SK-N-DZ (cell line): ENCODE results near the gene PCDH15.

Experiments
- DNase-seq: peaks from one replicate; pipeline ENCODE4 v3.0.0-alpha.2; 2015; ENCODE audit warnings: low spot score

Gene PCDH15

GRCh38 chr10:54708591-54708990 is 92.4 kb downstream of the PCDH15 start:
- no peak for DNase-seq

GRCh38 chr10:54708021-54708420 is 93.0 kb downstream of the PCDH15 start:
- DNase-seq: no peak

- no peak for DNase-seq
Measured at GRCh38 chr10:54702583-54703485, 98.2 kb downstream of the PCDH15 start.

GRCh38 chr10:54691331-54691730 is 109.7 kb downstream of the PCDH15 start:
- no peak for DNase-seq

GRCh38 chr10:54682554-54682953 is 118.5 kb downstream of the PCDH15 start:
- no peak for DNase-seq

GRCh38 chr10:54681136-54681535 is 119.9 kb downstream of the PCDH15 start:
- DNase-seq: no peak

- no peak for DNase-seq
Measured at GRCh38 chr10:54667136-54667535, 133.9 kb downstream of the PCDH15 start.

- DNase-seq: no peak
Measured at GRCh38 chr10:54666192-54666591, 134.8 kb downstream of the PCDH15 start.

- DNase-seq: no peak
Measured at GRCh38 chr10:54665095-54665494, 135.9 kb downstream of the PCDH15 start.

- DNase-seq: no peak
Measured at GRCh38 chr10:54660397-54660796, 140.6 kb downstream of the PCDH15 start.

- no peak for DNase-seq
Measured at GRCh38 chr10:54656643-54657042, 144.4 kb downstream of the PCDH15 start.

GRCh38 chr10:54653518-54653917 is 147.5 kb downstream of the PCDH15 start:
- no peak for DNase-seq

- no peak for DNase-seq
Measured at GRCh38 chr10:54650547-54650946, 150.5 kb downstream of the PCDH15 start.

GRCh38 chr10:54622017-54622416 is 179.0 kb downstream of the PCDH15 start:
- peak; percentile 15 for DNase-seq

GRCh38 chr10:54620352-54620751 is 180.7 kb downstream of the PCDH15 start:
- no peak for DNase-seq

- no peak for DNase-seq
Measured at GRCh38 chr10:54614072-54614471, 187.0 kb downstream of the PCDH15 start.

- DNase-seq: no peak
Measured at GRCh38 chr10:54613162-54613561, 187.9 kb downstream of the PCDH15 start.

GRCh38 chr10:54609423-54609822 is 191.6 kb downstream of the PCDH15 start:
- DNase-seq: peak; percentile 42

- no peak for DNase-seq
Measured at GRCh38 chr10:54607983-54608382, 193.0 kb downstream of the PCDH15 start.

GRCh38 chr10:54594289-54594688 is 206.7 kb downstream of the PCDH15 start:
- DNase-seq: no peak

GRCh38 chr10:54587971-54588370 is 213.1 kb downstream of the PCDH15 start:
- no peak for DNase-seq

- DNase-seq: no peak
Measured at GRCh38 chr10:54585572-54585971, 215.5 kb downstream of the PCDH15 start.

GRCh38 chr10:54577682-54578081 is 223.3 kb downstream of the PCDH15 start:
- no peak for DNase-seq

- DNase-seq: no peak
Measured at GRCh38 chr10:54576541-54576940, 224.5 kb downstream of the PCDH15 start.
